BJ (cell line): Measurements from ENCODE around the gene PFKFB4. TPM values are rescaled to one million over a fixed set of nuclear protein-coding genes. Genes with fewer than 3 reads are reported as not detected.

ENCODE experiments used
- CTCF ChIA-PET: fragments of 350-600 bp; formaldehyde crosslinking; extraction: SDS; loops from one replicate; lab custom pipeline; 2021; ENCODE audit warnings: antibody characterized with exemption, inconsistent platforms; lab: Yijun Ruan, JAX
- POLR2A ChIA-PET: fragments of 300-600 bp; sonication (Branson Sonifier 250); formaldehyde crosslinking; extraction: SDS; loops from one replicate; lab custom pipeline; 2021; ENCODE audit warnings: antibody characterized with exemption; lab: Charles Lee
- DNase-seq: peaks from one replicate; pipeline ENCODE4 v3.0.0-alpha.2; 2011; ENCODE audit warnings: low read depth
- H3K27me3 ChIP-seq: 2 replicates; pipeline ENCODE4 v1.6.0; 2011; ENCODE audit warnings: low read length; ENCODE audit not compliant: control insufficient read depth, insufficient read depth
- H3K36me3 ChIP-seq: 2 replicates; pipeline ENCODE4 v1.5.1; 2011; ENCODE audit warnings: low read length; ENCODE audit not compliant: control insufficient read depth, insufficient read depth
- H3K4me3 ChIP-seq: 2 replicates; pipeline ENCODE4 v1.5.1; 2011; ENCODE audit warnings: low read depth, mild to moderate bottlenecking, control low read depth, low read length
- polyA plus RNA-seq: library from polyadenylated mRNA; depleted of rRNA; stranded (reverse); fragments of >200 nt; gene quantifications from 2 replicates; pipeline ENCODE4 v1.2.3, GENCODE V29; 2011
- TF ChIP-seq, protein P1 (sequence below): IDR thresholded peaks from 2 replicates; pipeline ENCODE4 v1.5.1; 2011; ENCODE audit warnings: low read depth, mild to moderate bottlenecking, control low read depth, inconsistent platforms, low read length, moderate library complexity; ENCODE audit not compliant: insufficient read depth

Gene PFKFB4
- polyA plus RNA-seq, 1 experiment, result 12.8 TPM

DNA sequence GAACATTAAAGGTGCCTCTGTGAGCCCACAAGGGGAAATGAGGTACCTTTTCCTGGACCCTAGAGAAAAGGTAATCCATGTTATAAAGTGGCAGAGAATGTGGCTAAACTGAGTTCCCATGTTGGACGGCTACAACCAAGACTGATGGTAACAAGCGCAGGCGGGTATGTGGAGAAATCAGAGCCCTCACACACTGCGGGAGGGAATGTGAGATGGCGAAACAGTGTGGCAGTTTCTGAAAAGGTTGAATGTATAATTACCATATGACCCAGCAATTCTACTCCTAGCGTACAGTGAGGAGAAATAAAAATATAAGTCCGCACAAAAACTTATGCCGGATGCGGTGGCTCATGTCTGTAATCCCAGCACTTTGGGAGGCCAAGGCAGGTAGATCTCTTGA, 28.6 kb downstream of the PFKFB4 start:
- H3K36me3 ChIP-seq, result peaks cover 10% of the 10 kb centered on the region
- H3K27me3 ChIP-seq, result no peaks in the 10 kb centered on the region
- no peak for DNase-seq
- no peak overlapping the region for H3K4me3 ChIP-seq
- ChIA-PET CTCF (interaction anchor here (1.7 kb wide), 1 partner anchor 21 kb away, joined by 8 read pairs; no protein-coding TSS in a partner anchor), POLR2A (interaction anchor here (0.7 kb wide), 1 partner anchor 9 kb away, joined by 11 read pairs; no protein-coding TSS in a partner anchor)
- TF ChIP-seq, protein P1, sequence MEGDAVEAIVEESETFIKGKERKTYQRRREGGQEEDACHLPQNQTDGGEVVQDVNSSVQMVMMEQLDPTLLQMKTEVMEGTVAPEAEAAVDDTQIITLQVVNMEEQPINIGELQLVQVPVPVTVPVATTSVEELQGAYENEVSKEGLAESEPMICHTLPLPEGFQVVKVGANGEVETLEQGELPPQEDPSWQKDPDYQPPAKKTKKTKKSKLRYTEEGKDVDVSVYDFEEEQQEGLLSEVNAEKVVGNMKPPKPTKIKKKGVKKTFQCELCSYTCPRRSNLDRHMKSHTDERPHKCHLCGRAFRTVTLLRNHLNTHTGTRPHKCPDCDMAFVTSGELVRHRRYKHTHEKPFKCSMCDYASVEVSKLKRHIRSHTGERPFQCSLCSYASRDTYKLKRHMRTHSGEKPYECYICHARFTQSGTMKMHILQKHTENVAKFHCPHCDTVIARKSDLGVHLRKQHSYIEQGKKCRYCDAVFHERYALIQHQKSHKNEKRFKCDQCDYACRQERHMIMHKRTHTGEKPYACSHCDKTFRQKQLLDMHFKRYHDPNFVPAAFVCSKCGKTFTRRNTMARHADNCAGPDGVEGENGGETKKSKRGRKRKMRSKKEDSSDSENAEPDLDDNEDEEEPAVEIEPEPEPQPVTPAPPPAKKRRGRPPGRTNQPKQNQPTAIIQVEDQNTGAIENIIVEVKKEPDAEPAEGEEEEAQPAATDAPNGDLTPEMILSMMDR, result no peak

DNA sequence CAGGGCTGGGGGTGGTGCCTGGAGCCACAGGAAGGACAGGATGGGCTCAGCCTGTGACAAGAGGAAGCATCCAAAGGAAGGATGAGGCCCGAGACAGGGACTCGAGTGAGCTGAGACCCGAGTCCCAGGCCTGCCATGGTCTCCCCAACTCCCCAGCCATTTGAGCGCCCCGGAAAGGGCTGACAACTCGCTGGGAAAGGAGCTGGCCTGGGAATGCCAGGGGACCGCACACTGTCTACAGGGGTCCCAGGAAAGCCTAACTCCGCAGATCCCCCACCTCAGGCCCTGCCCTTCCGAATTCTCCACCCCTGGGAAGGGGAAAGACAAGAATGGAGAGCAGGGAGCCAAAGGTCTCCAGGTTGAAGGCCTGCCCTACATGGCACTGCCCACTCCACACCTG, 31.6 kb downstream of the PFKFB4 start:
- no peak overlapping the region for H3K4me3 ChIP-seq
- H3K27me3 ChIP-seq, result no peaks in the 10 kb centered on the region
- H3K36me3 ChIP-seq, result peaks cover 18% of the 10 kb centered on the region
- no peak for DNase-seq
- CTCF ChIA-PET, result interaction anchor here (1.4 kb wide), 1 partner anchor 12 kb away, joined by 3 read pairs; no protein-coding TSS in a partner anchor
- TF ChIP-seq, protein P1, result no peak
- POLR2A ChIA-PET, result no interaction called here

DNA sequence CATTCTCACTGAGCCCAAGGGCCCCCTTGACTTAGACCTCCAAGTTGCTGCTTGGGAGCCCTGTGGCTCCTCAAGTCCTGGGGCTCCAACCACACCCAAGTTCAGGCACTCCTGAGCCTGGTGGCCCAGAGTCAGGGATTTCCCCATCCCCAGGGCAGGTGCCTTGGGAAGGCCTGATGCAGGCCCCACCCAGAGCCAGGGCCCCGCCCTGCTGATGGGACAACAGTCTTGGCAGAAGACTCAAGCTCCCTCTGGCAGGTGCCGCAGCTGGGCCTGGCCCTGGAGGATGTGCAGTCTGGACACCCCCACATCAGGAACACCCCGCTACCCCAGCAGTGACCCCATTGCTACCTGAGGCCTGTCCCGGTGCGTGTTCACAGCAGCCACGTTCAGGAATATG, 35.0 kb downstream of the PFKFB4 start:
- POLR2A ChIA-PET, result no interaction called here
- DNase-seq, result no peak
- CTCF ChIA-PET, result interaction anchor here (1.3 kb wide), 1 partner anchor 36 kb away, joined by 5 read pairs; no protein-coding TSS in a partner anchor
- Histone ChIP-seq H3K27me3 (no peaks in the 10 kb centered on the region), H3K36me3 (peaks cover 23% of the 10 kb centered on the region), H3K4me3 (no peak overlapping the region)
- TF ChIP-seq, protein P1, result no peak

DNA sequence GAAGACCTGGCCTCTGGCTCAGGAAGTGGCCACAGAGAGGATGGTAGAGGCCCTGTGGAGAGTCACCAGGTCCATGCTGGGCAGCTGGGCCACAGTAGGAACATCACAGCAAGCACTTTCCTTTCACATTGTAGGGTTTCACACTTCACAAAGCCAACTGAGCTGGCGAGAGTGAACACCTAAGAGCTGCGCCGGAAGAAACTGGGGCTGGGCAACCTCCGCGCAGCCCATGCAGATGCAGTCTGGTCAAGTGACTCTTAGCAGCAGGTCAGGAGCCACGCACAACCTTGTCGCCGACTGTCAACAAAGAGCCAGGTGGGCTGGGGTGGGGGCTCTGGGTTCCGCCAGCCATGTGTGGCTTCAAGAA, 37.3 kb downstream of the PFKFB4 start:
- TF ChIP-seq, protein P1, result no peak
- CTCF ChIA-PET, result interaction anchor here (0.6 to 1.1 kb wide), 2 partner anchors 30 to 236 kb away, joined by 3 to 4 read pairs; no protein-coding TSS in a partner anchor
- no peak for DNase-seq

DNA sequence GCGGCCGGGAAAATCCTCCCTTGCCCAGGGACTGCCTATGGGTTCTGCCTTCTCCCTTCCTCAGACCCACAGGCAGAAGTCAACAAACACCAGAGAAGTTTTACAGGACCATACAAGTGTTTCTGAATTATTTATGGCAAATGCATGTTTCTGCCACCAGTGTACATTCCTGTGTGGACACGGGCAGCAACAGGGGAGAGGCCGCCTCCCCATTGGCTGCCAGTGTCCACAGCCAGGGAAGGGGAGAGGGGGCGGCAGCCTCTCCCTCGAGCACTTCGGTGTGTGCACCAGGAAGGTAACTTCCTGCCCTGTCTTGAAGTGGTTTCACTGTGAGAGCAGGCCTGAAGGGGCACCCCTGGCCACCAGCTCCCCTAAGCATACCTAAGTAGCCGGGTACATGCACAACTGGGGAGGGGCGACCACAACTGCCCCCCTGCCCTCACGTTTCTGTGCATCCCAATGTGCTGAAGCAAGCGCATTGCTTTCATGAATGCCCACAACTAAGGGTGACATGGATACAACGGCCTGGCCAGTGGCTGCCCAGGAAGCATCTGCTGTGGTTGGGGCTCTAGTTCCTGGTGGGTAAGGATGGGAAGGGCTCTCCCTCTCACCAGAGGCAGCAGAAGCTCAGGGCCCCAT, 37.8 kb downstream of the PFKFB4 start:
- ChIA-PET POLR2A (no interaction called here), CTCF (interaction anchor here (1.1 kb wide), 1 partner anchor 30 kb away, joined by 4 read pairs; no protein-coding TSS in a partner anchor)
- DNase-seq, result no peak
- peaks cover 15% of the 10 kb centered on the region for H3K36me3 ChIP-seq
- TF ChIP-seq, protein P1, result no peak
- no peaks in the 10 kb centered on the region for H3K27me3 ChIP-seq
- H3K4me3 ChIP-seq, result no peak overlapping the region

More for the DNA sequence above, 37.3 kb downstream of the PFKFB4 start:
- peaks cover 15% of the 10 kb centered on the region for H3K36me3 ChIP-seq
- no peaks in the 10 kb centered on the region for H3K27me3 ChIP-seq
- POLR2A ChIA-PET, result no interaction called here
- no peak overlapping the region for H3K4me3 ChIP-seq
